SK-N-MC (cell line): Measurements from ENCODE around the gene CALR3.

ENCODE experiments used
- EZH2 ChIP-seq: fragments of 200-600 bp; sonication (generic); IDR thresholded peaks from one replicate; pipeline ENCODE4 v1.6.1; 2017; ENCODE audit warnings: antibody characterized with exemption
- POLR2AphosphoS5 ChIP-seq: IDR thresholded peaks from 2 replicates; pipeline ENCODE4 v1.6.1; 2012; ENCODE audit warnings: mild to moderate bottlenecking, low read depth, low read length, borderline replicate concordance

GRCh38 chr19:16462757-16463250, 33.2 kb downstream of the CALR3 start:
- no peak for TF ChIP-seq POLR2AphosphoS5
- no peak for TF ChIP-seq EZH2
